Measurements from ENCODE around the gene HS1BP3.

Gene HS1BP3

GRCh38 chr2:20643060-20643459 lies 7.8 kb downstream of the HS1BP3 start:
- no peak for TF ChIP-seq CTCF (conservative IDR thresholded peaks at IDR 0.05; ENCODE audit: low read depth, low read length)
- DNase-seq (ENCODE audit: low read depth) = no peak
- H3K4me3 ChIP-seq (ENCODE audit: low read depth, low read length) = no peak overlapping the region

GRCh38 chr2:20642055-20642971 lies 8.6 kb downstream of the HS1BP3 start:
- TF ChIP-seq CTCF (conservative IDR thresholded peaks at IDR 0.05; ENCODE audit: low read depth, low read length) = peak; percentile 96
- peak; percentile 82 for DNase-seq (ENCODE audit: low read depth)
- H3K4me3 ChIP-seq (ENCODE audit: low read depth, low read length) = no peak overlapping the region

DNA sequence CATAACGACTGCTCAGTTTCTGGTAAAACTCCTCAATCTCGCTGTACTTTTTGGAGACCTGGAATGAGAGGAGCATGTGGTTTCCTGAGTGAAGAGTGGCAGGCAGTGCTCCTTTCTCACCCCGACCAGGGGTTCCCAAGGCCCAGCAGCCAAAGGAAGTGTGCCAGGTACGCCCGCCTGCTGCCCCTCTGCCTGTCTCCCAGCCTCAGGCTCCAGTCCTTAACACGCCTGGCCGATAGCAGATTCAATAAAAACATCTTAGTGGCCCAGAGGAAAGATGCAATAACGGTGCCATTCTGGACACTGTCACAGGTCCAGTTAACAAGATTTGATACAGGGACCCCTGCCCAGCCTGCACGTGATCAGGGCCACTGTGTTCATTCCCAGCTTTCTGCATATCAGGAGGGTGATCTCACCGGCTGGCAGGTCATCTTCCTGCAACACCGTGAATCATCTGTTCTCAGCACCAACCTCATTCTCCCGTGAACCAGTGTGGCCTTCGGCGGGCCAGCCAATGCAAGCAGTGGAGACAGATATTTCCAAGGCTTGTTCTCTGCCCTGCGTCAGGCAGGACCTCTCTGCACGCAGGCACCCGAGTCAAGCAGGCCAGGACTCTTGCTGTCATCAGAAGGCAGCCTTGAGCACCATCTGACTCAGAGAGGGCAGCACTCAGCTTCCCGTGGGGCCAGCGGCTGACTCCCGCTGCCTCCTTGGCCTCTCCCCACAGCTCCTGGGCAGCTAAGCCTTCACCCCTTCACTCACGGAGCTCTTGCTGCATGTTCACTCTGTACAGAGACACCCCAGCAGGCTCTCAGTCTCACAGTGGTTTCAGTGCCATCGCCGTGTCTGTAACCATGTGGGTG lies 9.5 kb downstream of the HS1BP3 start:
- peak; percentile 77 for DNase-seq (ENCODE audit: low read depth)
- TF ChIP-seq CTCF (conservative IDR thresholded peaks at IDR 0.05; ENCODE audit: low read depth, low read length) = no peak
- H3K4me3 ChIP-seq (ENCODE audit: low read depth, low read length) = no peak overlapping the region

DNA sequence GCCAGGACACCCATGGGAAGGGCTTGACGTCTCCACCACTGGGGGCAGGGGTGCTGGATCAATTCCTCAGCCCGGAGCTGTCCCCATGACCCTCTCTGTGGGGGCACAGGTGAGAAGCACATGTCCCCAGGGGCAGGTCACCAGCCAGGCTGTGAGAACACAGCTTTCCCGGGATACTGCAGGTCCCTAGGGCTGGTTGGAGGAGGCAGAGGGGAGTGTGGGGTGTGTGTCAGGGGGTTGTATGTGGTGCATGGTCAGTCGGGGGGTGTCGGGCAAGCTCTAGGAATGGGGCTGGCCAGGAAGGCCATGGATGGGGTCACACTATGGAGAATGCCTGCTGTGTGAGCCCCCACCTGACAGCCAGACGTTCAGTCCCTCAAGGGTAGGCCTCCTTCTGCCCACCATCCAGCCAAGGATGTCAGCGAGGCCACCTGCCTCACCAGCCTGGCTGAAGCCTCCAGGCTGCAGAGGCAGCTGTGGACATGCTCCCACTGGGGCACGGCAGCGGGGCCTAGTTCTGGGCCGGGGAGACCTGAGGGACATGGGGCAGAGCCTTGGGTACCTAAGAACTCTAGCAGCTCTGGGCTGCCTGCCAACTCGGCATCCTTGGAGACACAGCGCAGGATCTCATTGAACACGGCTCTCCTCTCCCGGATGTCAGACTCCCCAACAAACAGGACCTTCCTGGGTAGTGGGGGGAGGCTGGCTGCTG lies 10.3 kb downstream of the HS1BP3 start:
- H3K4me3 ChIP-seq (ENCODE audit: low read depth, low read length) = no peak overlapping the region
- TF ChIP-seq CTCF (conservative IDR thresholded peaks at IDR 0.05; ENCODE audit: low read depth, low read length) = no peak
- DNase-seq (ENCODE audit: low read depth) = no peak

GRCh38 chr2:20638646-20639430 lies 12.1 kb downstream of the HS1BP3 start:
- H3K4me3 ChIP-seq (ENCODE audit: low read depth, low read length) = no peak overlapping the region
- TF ChIP-seq CTCF (conservative IDR thresholded peaks at IDR 0.05; ENCODE audit: low read depth, low read length) = no peak
- no peak for DNase-seq (ENCODE audit: low read depth)

DNA sequence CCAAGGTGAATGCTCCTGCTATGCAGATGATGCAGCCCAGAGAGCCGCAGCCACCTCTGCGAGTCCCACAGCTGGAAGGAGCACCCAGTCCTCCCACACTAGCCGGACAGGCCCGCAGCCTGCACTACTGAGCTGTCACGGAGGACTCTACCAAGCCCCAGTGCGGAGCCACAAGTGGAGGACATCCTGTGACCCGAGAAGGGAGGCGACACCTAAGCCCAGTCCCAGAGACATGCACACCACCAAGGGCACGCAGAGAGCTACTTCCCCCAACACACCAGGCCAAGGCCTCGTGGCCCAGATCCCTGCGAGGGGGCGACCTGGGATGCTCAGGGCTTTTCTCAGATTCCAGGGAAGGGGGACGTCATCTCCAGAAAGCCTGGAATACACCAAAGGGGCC lies 12.9 kb downstream of the HS1BP3 start:
- H3K4me3 ChIP-seq (ENCODE audit: low read depth, low read length) = no peak overlapping the region
- no peak for DNase-seq (ENCODE audit: low read depth)
- TF ChIP-seq CTCF (conservative IDR thresholded peaks at IDR 0.05; ENCODE audit: low read depth, low read length) = no peak

All from choroid plexus epithelial cell (primary cell).